PC-9 (cell line): ENCODE results near the gene AIF1.

Experiments
- CTCF ChIP-seq: fragments of 200-600 bp; sonication (generic); conservative IDR thresholded peaks from 2 replicates; pipeline ENCODE4 v1.6.1; 2017; ENCODE audit warnings: mixed run types, antibody characterized with exemption, mild to moderate bottlenecking, moderate library complexity
- EZH2 ChIP-seq: fragments of 200-600 bp; sonication (generic); IDR thresholded peaks from 2 replicates; pipeline ENCODE4 v1.8.0; 2017; ENCODE audit warnings: antibody characterized with exemption, low read depth

- TF ChIP-seq CTCF (no peak), EZH2 (no peak)
Observed at GRCh38 chr6:31639449-31639861, 24.4 kb downstream of the AIF1 start.
